GM21447 (cell line): ENCODE measurements around the gene IL31.
A peak's percentile ranks its signal among the peaks of the same experiment; 100 is the strongest.
"Not testable (repeated sequence)": the region's sequence is repeated elsewhere in the genome, so short reads cannot be mapped to it uniquely, and the experiment has no call there.

Experiments
- ATAC-seq: cut with Tn5 transposase; IDR thresholded peaks from one replicate; pipeline ENCODE4 v1.9.1; 2021; ENCODE audit not compliant: unreplicated experiment

IL31 gene

GRCh38 chr12:122192441-122192840, 18.4 kb upstream of the IL31 start:
- ATAC-seq, result no peak

GRCh38 chr12:122190842-122191668, 17.0 kb upstream of the IL31 start:
- ATAC-seq, result no peak

DNA sequence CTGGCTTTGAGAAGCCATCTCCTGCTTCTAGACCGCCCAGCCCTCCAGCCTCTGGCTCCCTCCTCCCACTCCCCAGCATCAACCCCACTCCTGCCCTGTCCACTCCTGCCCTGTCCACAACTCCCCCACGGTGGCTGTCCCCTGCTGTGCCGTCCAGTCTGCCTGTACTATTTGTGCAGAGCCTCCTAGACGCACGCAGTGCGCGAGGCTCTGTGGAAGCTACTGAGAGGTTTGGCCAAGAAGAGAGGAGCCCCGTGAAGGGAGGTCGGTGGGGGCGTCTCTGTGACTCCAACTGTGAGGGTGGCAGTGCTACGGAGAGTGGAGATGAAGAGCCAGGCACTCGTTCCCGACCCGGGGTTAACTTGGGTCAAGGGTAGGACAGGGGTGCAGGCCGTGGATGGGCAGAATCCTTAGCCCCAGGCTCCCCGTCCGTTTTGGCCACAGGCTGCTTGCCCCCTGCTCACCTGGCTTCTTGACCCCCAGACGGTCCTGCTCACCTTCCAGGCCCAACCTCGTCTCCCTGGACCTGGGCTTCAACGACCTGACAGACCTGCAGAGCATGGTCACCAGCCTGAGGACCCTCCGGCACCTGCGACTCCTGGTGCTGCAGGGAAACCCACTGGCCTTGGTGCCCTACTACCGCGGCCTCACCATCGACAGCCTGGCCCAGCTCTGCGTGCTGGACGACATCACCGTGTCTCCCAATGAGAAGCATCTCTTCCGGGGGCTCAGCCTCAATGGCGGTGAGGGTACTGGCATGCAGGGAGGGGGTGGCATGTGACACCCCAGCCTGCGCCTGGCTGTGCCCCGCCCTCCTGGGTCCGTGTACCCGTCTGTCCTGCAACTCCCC, 15.8 kb upstream of the IL31 start:
- ATAC-seq, result no peak

DNA sequence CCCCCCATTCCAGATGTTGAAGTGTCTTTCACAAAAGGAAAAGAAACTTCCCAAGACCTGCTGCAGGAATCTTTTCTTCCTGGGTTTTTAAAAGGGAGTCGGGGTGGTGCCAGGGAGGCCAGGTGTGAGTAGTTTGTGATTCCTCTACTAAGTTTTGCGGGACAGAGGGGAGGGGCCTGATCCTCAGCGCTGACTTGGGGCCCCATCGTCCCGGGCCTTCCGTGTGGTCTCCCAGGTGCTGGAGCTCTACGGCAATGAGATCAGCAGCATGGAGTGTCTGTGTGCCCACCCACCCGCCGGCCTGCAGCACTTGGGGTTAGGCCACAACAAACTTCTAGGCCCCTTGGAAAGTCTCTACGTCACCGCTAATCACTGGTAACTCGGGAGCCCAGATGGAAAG, 13.4 kb upstream of the IL31 start:
- no peak for ATAC-seq

- no peak for ATAC-seq
Observed at GRCh38 chr12:122185494-122186082, 11.6 kb upstream of the IL31 start.

- no peak for ATAC-seq
Observed at GRCh38 chr12:122185079-122185478, 11.1 kb upstream of the IL31 start.

GRCh38 chr12:122184517-122184916, 10.5 kb upstream of the IL31 start:
- ATAC-seq, result no peak

GRCh38 chr12:122183588-122183940, 9.5 kb upstream of the IL31 start:
- ATAC-seq, result no peak

DNA sequence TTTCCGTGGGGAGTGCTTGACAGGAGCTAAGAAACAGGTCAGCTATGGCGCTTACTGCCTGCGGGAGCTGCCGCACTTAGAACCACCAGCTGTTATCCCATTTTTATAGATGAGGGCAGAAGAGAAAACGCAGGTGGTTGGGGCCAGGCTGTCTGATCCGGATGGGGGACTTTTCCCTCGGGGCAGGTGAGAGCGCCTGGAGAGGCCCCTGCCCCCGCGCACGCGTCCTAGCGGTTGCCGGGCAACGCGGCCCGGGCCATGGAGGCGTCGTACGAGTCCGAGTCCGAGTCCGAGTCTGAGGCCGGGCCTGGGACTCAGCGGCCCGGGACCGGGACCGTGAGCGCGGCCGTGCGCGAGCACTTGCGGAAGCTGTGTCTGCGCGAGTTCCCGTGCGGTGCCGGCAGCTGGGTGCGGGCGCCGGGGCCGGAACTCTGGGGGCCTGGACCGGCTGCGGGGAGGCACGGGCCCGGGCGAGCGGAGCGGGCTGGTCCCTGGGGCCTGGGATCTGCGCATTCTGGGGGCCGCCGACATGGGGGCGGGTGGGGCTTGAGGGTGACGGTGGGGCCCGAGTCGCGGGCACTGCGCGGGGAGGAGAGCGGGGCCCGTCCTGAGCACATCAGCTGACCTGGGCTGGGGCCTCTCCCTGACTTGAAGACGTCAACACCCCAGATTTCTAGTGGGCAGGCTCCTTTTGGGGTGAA, 9.0 kb upstream of the IL31 start, which contains the start of gene LRRC43:
TSS of gene LRRC43 (plus strand) at position 237 of the 701 bp plus-strand sequence. CDS start at position 259, 22 bp downstream.
- ATAC-seq, result no peak

DNA sequence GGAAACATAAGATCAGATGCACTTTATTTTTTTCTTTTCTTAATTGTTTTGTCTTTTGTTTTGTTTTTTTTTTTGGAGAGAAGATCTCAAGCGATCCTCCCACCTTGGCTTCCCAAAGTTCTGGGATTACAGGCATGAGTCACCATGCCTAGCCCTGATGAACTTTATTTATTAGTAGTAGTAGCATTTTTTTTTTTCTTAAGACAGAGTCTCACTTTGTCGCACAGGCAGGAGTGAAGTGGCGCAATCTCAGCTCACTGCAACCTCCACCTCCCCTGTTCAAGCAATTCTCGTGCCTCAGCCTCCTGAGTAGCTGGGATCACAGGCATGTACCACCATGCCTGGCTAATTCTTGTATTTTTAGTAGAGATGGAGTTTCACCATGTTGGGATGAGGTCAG, 2.5 kb upstream of the IL31 start:
- ATAC-seq, result not testable (repeated sequence)

GRCh38 chr12:122172262-122172939, 1.6 kb downstream of the IL31 start:
- no peak for ATAC-seq

DNA sequence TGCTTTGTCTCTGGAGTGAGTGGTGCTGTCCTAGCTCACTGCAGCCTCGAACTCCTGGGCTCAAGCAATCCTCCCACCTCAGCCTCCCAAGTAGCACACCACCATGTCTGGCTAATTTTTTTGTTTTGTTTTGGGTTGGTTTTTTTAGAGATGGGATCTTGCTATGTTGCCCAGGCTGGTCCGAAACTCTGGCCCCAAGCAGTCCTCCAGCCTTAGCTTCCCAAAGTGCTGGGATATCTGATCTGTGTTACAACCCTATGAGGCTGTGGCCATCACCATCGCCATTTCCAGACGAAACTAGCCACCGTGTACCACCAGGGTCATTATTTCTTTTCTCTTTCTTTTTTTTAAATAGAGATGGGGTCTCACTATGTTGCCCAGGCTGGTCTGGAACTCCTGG, 2.6 kb downstream of the IL31 start:
- no peak for ATAC-seq

GRCh38 chr12:122168492-122168891, 5.5 kb downstream of the IL31 start:
- ATAC-seq, result no peak

GRCh38 chr12:122167356-122167925, 6.6 kb downstream of the IL31 start:
- ATAC-seq, result no peak

GRCh38 chr12:122166422-122167349, 7.3 kb downstream of the IL31 start:
- ATAC-seq, result peak; percentile 55

DNA sequence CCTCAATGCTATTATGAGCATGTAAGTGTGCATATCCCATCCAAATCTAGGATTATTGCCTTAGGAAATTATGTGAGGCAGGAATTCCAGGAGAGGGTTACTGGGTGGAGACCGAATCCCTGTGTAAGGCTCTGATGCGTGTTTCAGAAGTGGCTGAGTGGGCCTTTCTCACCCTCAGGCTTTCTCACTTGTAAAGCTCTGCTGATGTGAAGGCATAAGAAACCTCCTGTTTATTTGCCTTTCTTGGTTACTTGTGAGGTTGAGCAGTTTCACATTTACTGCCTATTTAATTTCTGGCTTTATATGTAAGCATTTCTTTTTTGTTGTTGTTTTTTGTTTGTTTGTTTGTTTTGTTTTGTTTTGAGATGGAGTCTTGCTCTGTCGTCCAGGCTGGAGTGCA, 11.0 kb downstream of the IL31 start:
- ATAC-seq, result no peak

- ATAC-seq, result no peak
Observed at GRCh38 chr12:122161682-122162081, 12.3 kb downstream of the IL31 start.

- no peak for ATAC-seq
Observed at GRCh38 chr12:122160761-122161160, 13.3 kb downstream of the IL31 start.

GRCh38 chr12:122159882-122160281, 14.1 kb downstream of the IL31 start:
- ATAC-seq, result no peak
